Measurements from ENCODE around the gene KCND3.

DNA sequence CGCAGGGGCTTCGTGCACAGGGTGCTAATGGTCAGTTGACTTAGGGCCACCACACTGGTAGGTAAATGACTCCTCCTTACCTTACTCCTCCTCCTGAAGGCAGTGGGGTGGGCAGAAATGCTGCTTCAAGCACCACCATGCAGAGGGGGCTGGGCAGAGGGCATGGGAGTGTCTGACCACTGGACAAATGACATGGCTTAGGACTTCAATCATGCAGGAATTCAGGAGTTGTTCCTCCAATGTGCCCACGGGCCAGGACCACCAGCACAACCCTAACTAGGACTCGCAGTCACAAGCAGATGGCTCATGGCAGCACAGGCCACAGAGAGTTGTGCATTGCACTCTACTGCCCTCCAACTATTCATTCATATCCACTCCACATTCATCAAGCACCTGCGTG is 65.7 kb downstream of the KCND3 start:
- TF ChIP-seq POLR2AphosphoS5 (IDR thresholded peaks at IDR 0.05; ENCODE audit: insufficient read depth, low read depth, low read length) = no peak
- TF ChIP-seq, protein P1, sequence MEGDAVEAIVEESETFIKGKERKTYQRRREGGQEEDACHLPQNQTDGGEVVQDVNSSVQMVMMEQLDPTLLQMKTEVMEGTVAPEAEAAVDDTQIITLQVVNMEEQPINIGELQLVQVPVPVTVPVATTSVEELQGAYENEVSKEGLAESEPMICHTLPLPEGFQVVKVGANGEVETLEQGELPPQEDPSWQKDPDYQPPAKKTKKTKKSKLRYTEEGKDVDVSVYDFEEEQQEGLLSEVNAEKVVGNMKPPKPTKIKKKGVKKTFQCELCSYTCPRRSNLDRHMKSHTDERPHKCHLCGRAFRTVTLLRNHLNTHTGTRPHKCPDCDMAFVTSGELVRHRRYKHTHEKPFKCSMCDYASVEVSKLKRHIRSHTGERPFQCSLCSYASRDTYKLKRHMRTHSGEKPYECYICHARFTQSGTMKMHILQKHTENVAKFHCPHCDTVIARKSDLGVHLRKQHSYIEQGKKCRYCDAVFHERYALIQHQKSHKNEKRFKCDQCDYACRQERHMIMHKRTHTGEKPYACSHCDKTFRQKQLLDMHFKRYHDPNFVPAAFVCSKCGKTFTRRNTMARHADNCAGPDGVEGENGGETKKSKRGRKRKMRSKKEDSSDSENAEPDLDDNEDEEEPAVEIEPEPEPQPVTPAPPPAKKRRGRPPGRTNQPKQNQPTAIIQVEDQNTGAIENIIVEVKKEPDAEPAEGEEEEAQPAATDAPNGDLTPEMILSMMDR (IDR thresholded peaks at IDR 0.05; ENCODE audit: extremely low read depth in 1 of 2, insufficient read depth in 1 of 2, low read depth in 1 of 2, low read length in 2 of 2) = no peak

Measured in endothelial cell of umbilical vein (primary cell).